GM18499 (cell line): ENCODE measurements around the gene APPL2.
"Not testable (repeated sequence)": the region's sequence is repeated elsewhere in the genome, so short reads cannot be mapped to it uniquely, and the experiment has no call there.

Source experiments
- ATAC-seq: cut with Tn5 transposase; IDR thresholded peaks from one replicate; pipeline ENCODE4 v1.9.1; 2021; ENCODE audit warnings: moderate number of reproducible peaks; ENCODE audit not compliant: insufficient read depth, unreplicated experiment

APPL2 gene

DNA sequence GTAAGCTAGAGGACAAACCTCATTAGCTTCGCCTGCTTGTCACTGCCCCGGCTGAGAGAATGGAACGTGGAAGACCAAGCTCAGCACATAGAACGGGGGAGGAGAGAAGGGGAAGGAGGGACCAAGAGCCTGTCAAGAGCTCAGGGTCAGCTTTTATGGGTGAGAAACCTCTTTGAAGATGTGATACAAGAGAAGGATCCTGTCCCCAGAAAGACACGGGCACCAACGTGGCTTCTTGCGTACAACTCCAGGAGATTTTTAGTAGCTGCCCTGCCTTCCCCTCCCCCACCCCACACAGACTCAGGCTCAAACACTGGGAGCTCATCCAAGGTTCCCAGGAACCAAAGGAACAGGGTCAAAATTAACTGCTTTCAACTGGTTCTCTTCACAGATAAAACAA is 34.7 kb downstream of the APPL2 start:
- no peak for ATAC-seq

DNA sequence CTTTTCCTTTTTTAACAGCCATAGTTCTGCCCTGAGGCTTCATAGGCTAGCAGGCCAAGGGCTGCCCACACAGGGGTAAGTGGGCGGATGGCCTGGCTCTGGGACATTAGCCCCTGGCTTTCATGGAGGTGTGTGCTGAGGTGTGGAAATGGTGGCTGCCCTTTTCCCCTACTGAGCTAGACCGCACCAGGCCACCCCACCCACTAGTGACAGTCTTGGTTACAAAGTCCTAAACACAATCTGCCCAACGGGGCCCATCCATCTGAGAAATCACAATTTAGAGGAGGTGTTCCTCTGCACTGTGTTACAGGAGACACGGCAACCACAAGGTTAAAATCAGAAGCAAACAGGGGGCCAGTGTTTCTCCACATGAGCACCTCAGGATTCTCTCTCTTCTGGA is 35.6 kb downstream of the APPL2 start:
- ATAC-seq, result no peak

GRCh38 chr12:105198961-105199360 is 37.0 kb downstream of the APPL2 start:
- ATAC-seq, result no peak

- no peak for ATAC-seq
Observed at GRCh38 chr12:105196090-105196489, 39.9 kb downstream of the APPL2 start.

- ATAC-seq, result no peak
Observed at GRCh38 chr12:105194947-105195346, 41.0 kb downstream of the APPL2 start.

DNA sequence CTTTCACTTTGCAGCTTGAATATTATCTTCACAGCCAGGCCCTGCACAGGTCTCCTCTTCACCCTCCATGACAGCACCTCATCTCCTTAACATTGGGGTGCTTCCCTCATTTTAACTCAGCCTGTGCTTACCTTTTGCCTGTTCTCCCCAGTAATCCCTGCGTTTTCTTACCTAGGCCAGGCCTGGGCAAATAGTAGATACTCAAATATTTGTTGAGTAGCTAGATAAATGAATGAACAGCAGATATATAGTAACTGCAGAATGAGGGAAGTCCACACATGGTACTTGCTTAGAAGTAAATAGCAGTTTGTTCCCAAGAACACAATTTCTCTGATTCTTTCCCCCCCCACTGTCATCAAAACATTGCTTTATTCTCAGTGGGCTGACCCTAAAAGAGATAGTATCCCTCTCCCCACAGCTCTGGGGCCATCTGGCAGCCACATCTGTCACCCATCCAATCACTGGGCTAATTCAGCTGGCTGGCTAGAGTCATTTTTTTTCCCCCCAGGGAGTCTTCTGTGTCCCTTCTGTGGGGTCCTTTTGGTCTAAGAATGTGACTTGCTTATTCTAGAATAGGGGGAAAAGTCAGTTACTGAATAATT is 43.2 kb downstream of the APPL2 start:
- no peak for ATAC-seq

DNA sequence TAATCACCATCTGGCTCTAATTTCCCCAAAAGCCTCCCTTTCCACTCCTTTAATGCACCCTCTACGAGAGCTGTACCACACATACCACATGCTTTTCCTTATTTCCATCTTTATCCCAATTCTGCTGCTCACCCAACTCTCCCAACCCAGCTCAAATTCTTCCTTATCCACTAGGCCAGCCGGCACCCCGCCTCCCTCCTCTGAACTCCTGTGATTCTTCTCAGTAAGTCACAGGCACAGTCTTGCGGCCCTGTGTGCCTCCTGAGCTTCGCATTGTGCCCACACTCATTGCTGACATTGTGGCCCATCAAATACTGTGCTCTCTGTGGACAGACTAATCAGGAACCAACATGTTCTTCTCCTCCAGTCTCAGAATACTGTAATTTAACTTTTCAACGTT is 45.4 kb downstream of the APPL2 start:
- no peak for ATAC-seq

DNA sequence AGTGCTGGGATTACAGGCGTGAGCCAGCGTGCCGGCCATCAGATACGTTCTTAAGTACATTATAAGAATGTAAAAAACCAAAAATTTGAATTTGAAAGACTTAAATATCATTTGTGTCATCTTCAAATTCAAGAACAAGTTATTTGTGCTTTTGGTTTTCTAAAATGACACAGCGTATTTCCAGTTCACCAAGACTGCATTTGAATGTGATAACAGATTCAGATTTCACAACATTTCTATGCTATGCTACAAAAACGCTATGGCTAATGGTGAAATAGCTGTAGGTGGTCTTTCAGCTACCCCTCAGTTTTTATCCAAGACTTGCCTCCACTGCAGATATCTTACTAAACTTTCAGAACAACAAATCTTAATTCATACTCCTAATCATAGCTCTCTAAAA is 46.7 kb downstream of the APPL2 start:
- no peak for ATAC-seq

DNA sequence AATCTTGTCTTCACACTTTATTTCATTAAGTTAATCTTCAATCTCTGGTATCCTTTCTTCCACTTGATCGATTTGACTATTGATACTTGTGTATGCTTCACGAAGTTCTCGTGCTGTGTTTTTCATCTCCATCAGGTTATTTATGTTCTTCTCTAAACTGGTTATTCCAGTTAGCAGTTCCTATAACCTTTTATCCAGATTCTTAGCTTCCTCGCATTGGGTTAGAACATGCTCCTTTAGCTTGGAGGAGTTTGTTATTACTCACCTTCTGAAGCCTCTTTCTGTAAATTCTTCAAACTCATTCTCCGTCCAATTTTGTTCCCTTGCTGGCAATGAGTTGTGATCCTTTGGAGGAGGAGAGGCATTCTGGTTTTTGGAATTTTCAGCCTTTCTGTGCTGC is 52.0 kb downstream of the APPL2 start:
- ATAC-seq, result not testable (repeated sequence)

DNA sequence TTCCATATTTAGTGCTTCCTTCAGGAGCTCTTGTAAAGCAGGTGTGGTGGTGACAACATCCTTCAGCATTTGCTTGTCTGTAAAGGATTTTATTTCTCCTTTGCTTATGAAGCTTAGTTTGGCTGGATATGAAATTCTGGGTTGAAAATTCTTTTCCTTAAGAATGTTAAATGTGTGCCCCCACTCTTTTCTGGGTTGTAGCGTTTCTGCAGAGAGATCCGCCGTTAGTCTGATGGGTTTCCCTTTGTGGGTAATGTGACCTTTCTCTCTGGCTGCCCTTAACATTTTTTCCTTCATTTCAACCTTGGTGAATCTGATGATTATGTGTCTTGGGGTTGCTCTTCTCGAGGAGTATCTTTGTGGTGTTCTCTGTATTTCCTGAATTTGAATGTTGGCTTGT is 52.6 kb downstream of the APPL2 start:
- ATAC-seq, result not testable (repeated sequence)

- not testable (repeated sequence) for ATAC-seq
Observed at GRCh38 chr12:105179114-105179513, 56.9 kb downstream of the APPL2 start.

DNA sequence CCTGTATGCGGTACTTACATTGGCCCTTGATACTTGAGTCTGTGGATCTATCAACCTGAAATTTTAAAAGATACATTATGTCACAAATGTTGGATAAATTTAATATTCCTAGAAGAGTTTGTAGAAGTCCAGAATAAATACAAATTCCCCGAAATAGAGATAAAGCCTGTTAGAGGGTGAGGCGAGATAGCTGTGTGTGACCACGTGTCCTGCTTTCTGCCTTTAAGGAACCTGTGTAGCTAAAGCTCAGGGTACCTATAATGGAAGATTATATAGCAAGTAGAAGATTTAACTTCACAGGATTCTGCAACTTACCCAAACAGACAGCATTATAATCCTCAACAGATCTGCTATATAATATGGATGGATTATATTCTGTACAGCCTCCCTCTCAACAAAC is 58.8 kb downstream of the APPL2 start:
- no peak for ATAC-seq

DNA sequence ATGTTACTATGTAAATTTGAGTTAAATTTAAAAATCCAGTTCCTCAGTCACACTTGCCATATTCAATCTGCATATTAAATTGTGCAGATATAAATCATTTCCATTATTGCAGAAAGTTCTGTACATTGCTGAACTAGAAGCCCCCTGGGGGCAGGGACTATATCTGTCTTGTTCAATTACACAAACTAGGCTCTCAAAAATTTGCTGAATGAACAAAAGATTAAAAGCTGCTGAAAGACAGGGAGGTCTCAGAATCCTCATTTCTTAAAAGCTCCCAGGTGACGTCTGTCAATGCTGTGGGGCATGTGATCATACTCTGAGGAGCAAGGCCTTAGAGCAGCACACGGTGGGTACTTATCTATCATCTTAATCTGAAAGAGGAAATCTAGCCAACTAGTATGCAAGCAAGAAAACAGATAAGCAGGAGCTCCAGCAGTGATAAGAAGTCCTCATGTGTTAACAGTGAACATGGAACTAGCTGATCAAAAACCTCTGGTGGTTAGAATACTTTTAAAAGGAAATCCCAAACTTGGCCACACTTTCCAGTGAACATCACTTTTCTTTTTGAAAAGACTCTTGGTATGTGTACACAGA is 60.5 kb downstream of the APPL2 start:
- ATAC-seq, result no peak

DNA sequence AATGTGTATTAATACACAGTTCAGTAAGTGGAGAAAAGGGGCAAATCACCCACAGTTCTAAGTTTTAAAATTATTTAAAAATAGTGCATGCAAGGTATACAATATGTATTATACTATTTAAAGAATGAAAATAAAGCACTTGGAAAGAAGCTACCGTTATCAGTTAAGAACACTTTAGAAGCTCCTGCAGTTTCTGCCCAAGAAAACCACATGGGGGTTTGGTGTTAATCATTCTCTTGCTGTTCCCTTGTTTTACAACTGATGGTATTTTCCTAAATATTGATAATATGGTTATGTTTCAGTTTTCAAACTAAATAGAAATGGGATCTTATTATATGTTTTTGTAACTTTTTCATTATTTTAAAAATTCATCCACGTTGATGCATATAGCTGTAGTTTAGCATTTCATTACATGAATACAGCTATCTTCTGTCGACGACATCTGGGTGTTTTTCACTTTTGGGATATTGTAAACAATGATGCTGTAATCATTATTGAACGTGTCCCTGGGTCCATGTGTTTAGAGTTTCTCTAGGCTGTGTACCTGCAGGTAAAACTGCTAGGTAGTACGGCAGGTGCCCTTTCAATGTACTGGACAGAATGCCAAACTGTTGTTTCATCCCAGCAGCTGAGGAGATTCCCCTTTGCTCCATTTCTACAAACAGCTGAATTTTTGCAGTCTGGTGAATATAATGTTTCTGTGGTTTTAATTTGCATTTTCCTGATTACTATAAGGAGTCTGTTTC is 64.1 kb downstream of the APPL2 start:
- no peak for ATAC-seq

GRCh38 chr12:105170139-105170538 is 65.8 kb downstream of the APPL2 start:
- ATAC-seq, result no peak

- ATAC-seq, result no peak
Observed at GRCh38 chr12:105168006-105168405, 68.0 kb downstream of the APPL2 start.

GRCh38 chr12:105167346-105167745 is 68.6 kb downstream of the APPL2 start:
- ATAC-seq, result no peak

- no peak for ATAC-seq
Observed at GRCh38 chr12:105166736-105167135, 69.2 kb downstream of the APPL2 start.

DNA sequence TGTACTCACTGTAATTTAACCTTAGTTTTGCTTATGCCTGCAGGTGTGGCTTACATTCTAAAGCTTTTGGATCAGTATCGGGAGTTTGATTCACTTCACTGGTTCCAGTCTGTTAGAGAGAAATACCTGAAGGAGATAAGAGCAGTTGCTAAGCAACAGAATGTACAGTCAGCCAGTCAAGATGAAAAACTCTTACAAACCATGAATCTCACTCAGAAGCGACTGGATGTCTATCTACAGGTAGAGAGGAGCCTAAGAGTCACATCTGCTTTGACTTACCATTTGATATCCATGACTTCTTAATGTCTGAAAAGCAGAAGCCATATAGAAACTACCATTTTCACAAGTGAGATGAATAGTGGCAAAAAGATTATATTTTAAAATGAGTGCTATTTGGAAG is 71.9 kb downstream of the APPL2 start:
- ATAC-seq, result no peak

GRCh38 chr12:105162174-105162573 is 73.8 kb downstream of the APPL2 start:
- no peak for ATAC-seq

DNA sequence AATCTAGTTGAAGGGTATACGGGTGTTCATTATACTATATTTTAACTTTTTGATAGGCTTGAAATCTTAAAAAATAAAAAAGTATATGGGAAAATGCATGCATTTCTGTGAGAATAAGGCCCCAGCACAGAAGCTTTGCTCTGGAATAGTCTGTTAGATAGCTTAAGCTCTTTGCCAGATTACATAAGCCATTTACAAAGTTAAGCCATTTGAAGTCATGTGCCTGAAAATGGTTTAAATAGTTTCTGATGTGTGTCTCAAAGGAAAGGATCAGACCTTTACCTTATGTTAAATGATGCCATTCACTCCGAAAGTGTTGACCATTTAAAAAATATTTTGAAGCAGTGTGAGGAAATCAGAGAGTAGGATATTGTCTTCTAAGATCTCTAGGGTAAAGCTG is 77.1 kb downstream of the APPL2 start:
- no peak for ATAC-seq

- ATAC-seq, result no peak
Observed at GRCh38 chr12:105157606-105158005, 78.4 kb downstream of the APPL2 start.
